ENCODE results near the gene PHF5A.

GRCh38 chr22:41480397-41480735 is 11.9 kb upstream of the PHF5A start:
- TF ChIP-seq MYC (IDR thresholded peaks at IDR 0.05; ENCODE audit: low read depth, low read length), result no peak
- no peak for TF ChIP-seq CTCF (IDR thresholded peaks at IDR 0.05; ENCODE audit: low read depth, low read length)
